Medulla oblongata (tissue), 1 donor: Measurements from ENCODE around the gene NTRK3.

Source experiments
- DNase-seq: peaks from one replicate; pipeline ENCODE4 v3.0.0-alpha.2; 2015; ENCODE audit errors: extremely low spot score

Gene NTRK3

DNA sequence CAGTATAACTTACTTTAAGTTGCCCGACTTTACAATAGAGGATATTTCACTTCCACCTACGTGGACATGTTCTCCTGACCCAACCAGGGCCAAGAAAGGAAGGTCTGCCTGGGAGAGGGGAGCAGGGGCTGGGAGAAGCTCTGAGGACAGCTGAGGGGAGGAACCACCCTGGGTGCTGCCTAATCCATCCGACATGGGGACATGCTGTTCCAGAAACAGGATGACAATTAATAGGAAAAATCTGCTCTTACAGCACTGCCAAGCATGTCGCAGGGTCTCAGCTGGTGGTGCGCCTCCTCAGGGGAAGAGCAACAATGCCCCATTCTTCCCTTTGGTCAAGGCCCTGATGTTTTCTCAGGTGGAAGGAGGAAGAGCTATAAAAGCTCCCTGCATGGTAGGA is 132.3 kb downstream of the NTRK3 start:
- no peak for DNase-seq

- no peak for DNase-seq
Observed at GRCh38 chr15:88121968-88122530, 134.5 kb downstream of the NTRK3 start.

GRCh38 chr15:88120026-88120425 is 136.5 kb downstream of the NTRK3 start:
- no peak for DNase-seq

GRCh38 chr15:88118741-88119140 is 137.8 kb downstream of the NTRK3 start:
- no peak for DNase-seq

DNA sequence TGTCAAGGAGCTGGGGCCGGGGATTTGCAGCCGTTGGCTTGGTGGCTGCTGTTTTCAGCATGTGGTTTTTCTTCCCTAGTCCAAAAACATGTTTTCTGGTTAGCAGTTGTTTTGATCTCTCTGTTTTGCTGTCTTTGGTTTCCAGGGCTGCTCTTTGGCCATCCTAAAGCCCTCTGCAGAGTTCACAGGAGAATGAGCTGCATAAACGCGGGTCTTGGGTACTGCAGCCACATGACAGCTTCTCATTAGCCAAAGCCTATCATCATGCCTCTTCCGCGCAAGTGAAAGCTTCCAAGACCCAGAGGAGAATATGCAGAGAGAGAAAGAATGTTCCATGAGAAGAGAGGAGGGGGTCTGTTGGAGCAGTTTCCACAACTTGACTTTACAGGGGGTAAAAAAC is 138.5 kb downstream of the NTRK3 start:
- peak; percentile 68 for DNase-seq

DNA sequence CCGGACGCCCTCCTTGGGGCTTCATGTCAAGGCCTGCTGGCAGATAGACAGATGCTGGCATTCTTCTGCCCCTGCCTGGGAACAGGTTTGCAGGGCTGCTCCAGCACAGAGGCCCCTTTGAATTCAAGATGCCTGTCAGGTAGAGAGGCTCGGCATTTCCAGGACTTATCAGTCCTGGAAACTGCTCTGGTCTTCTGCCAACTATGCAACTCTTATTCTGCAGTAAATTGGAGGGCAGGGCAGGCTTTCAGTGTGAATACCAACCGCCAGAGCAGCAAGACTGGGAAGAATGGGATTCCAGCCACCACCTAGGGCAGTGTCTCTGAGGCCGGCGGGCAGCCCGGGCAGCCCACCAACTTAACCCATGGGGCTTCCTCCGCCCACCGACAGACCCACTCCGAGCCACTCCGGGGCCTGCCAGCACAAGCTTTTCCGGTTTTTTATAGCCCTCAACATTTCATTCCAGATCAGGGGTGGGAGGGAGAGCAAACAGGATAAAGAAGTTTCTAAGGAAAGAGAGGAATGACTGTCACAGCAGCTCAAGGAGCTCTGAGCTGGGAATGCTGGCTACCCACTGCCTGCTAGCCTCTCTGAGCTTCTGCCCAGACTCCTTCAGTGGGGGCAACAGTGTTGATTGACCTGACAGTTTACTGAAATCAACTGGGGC is 140.9 kb downstream of the NTRK3 start:
- peak; percentile 5 for DNase-seq

- DNase-seq, result no peak
Observed at GRCh38 chr15:88113613-88114308, 142.8 kb downstream of the NTRK3 start.

DNA sequence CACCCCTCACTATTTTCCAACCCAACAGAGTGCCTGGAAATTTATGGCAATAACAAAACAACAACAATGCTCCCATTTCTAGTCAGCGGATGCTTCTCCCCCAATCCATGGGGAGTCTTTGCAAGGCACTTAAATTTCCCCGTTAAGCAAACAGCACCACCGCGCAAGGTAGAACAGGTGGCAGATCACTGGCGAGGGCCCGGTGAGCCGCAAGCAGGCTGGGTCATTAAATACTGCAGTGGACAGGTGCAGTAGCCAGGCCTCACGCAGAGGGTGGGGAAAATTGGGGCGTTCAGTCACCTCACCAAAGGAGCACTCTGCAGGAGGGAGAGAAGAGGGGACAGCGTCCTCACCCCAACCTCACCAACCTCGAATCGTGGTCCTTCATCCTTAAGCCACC is 147.5 kb downstream of the NTRK3 start:
- no peak for DNase-seq

GRCh38 chr15:88108477-88108876 is 148.1 kb downstream of the NTRK3 start:
- no peak for DNase-seq

- peak; percentile 49 for DNase-seq
Observed at GRCh38 chr15:88106074-88106473, 150.5 kb downstream of the NTRK3 start.

DNA sequence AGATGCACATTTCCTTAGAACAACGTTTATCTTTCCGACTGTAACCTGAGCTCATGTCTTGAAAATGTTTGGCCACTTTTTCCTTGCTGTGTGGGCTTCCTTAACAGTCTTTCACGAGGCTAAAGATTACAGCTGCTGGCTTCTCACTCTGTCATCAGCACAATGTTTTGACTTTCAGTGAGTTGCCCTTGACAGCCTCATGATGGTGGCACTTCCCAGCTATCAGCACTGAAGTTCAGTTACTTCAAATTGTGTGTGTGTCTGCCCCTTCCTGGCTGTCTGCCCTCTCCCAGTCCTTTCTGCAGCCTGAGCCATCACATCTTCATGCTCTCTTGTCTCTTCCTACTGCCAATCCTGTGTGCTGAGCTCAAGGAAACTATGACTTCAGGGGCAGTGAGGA is 152.2 kb downstream of the NTRK3 start:
- no peak for DNase-seq

- DNase-seq, result no peak
Observed at GRCh38 chr15:88100181-88100580, 156.4 kb downstream of the NTRK3 start.

DNA sequence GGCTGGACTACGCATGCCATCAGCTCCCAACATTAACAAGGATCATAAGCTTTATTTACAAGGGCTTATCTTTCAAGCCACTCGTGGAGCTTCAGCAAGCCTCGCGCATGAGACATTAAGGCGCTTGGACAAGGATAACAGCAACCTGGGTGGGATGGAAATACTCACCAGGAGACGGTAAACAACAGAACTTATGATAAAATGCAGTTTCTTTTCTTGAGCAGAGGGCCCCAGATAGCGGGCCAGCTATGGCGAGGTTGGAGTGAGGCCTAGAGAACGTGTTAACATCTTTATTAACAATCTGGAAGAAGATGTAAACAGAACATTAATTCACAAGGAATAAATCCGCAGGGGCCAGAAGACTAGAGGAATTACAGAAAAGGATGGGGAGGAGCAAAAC is 158.2 kb downstream of the NTRK3 start:
- DNase-seq, result no peak

DNA sequence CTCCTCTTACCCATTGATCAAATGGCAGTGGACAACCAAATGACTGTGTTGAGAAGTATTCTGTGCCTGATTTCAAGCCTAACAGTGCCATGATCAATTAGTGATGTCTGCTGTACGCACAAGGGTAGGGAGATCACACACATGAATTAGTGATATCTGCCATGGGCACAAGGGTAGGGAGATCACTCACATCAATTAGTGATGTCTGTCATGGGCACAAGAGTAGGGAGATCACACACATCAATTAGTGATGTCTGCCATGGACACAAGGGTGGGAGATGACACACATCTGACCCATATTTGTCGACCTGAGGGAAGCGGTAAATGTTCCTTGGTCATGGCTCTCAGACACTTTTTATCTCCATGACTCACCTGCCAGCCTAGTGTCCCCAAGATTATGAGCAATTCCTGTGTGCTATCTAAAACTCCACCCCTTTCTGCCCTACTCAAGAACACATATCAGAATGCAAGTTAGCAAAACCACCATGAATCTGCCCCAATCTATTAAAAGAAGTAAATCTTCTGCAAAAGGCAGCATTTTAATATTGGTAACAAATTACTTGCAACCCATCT is 165.0 kb downstream of the NTRK3 start:
- no peak for DNase-seq

DNA sequence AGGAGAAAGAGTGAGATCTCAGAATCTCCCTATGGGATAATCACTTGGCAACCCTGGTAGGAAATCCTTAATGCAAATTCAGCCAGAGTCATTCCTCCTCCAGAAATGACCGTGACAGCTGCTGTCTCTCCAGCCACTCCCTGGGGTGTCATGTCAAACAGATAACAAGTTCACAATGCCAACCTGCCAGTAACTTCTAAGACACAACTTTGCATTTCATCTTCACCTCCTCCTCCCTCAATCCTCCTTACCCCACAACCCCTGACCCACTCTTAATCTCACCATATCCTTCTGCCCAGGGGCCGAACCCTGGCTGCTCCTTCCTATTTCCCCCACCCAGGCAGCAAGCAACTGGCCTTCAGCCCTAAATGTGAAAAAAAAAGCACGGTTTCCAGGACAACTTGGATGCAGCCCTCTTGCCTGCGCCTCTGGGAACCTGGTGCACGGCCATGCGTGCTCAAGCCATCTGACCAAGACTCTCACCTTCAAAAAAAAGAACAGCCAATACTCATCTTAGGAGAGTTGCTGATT is 166.0 kb downstream of the NTRK3 start:
- DNase-seq, result peak; percentile 39

GRCh38 chr15:88089731-88090130 is 166.8 kb downstream of the NTRK3 start:
- DNase-seq, result no peak

GRCh38 chr15:88089024-88089620 is 167.4 kb downstream of the NTRK3 start:
- DNase-seq, result no peak

GRCh38 chr15:88083811-88084760 is 172.5 kb downstream of the NTRK3 start:
- DNase-seq, result peak; percentile 39

- no peak for DNase-seq
Observed at GRCh38 chr15:88080616-88081015, 175.9 kb downstream of the NTRK3 start.

DNA sequence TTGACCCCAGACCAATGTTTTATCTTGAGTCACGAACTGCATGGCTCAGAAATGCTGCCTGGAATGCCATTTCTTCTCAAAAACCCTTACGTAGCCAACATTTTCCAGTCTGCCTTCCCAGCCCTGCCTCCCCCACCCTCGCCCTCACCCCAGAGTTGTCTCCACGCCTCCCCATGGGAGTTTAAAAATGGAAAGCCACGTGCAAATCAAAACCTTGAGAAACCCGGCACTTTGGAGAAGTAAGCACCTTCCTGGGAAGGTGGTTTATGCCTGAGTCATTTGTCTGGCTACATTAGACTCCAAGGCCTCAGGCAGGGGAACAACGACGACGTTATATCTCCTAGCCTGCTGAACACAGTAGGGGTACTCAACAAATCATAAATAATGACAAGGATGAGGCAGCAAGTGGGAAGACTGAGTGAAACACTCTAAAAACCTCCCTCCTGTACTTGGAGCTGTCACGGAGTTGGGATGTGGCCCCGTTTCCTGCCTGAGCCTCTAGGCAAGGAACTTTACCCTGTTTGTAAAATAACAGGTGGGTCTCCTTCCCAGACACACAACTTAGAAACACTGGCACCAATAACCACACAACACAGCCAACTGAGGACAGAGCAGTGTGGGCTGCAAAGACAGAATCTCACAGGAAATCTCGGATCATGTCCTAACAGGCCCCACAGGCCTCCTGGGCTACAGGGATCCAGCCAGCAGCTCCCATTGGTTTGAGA is 179.1 kb downstream of the NTRK3 start:
- DNase-seq, result no peak
